Fibroblast of lung (primary cell): ENCODE data around the gene TUBGCP5. TPM values are rescaled to one million over a fixed set of nuclear protein-coding genes. Genes with fewer than 3 reads are reported as not detected.

Experiments used
- DNase-seq, 2 donors: peaks; one replicate each; pipeline versions ENCODE4 v3.0.0 to v3.0.0-alpha.2; 2010; ENCODE audit warnings: low read depth in 2 of 2
- H2AFZ ChIP-seq: 2 replicates; pipeline ENCODE4 v1.5.1; 2012; ENCODE audit warnings: low read length, control low read depth, inconsistent platforms
- H3K27ac ChIP-seq: 2 replicates; pipeline ENCODE4 v1.5.1; 2011; ENCODE audit warnings: low read length, control low read depth; ENCODE audit not compliant: insufficient read depth
- H3K27me3 ChIP-seq: 2 replicates; pipeline ENCODE4 v1.5.1; 2011; ENCODE audit warnings: mild to moderate bottlenecking, low read length; ENCODE audit not compliant: control insufficient read depth, insufficient read depth
- H3K36me3 ChIP-seq: 2 replicates; pipeline ENCODE4 v1.5.1; 2011; ENCODE audit warnings: low read length; ENCODE audit not compliant: control insufficient read depth, insufficient read depth
- H3K4me1 ChIP-seq: 2 replicates; pipeline ENCODE4 v1.5.1; 2011; ENCODE audit warnings: low read length; ENCODE audit not compliant: control insufficient read depth, insufficient read depth; ENCODE audit errors: extremely low read depth
- H3K4me2 ChIP-seq: 2 replicates; pipeline ENCODE4 v1.5.1; 2011; ENCODE audit warnings: low read length, control low read depth; ENCODE audit not compliant: insufficient read depth; ENCODE audit errors: extremely low read depth
- H3K4me3 ChIP-seq, 4 experiments: fragments of 200-600 bp in 1 of 4; sonication (generic) in 1 of 4; replicated peaks in 1 of 4; 2 replicates each; pipeline ENCODE4 v1.5.1; 2011 to 2016; ENCODE audit warnings: low read length in 4 of 4, low read depth in 3 of 4, mild to moderate bottlenecking in 3 of 4, control low read depth in 2 of 4, inconsistent platforms in 1 of 4, mixed read lengths in 1 of 4; ENCODE audit not compliant: insufficient read depth in 1 of 4; ENCODE audit errors: control extremely low read depth in 1 of 4
- H3K79me2 ChIP-seq: 2 replicates; pipeline ENCODE4 v1.5.1; 2012; ENCODE audit warnings: mild to moderate bottlenecking, low read length, inconsistent platforms; ENCODE audit not compliant: control insufficient read depth, insufficient read depth
- H3K9ac ChIP-seq: 2 replicates; pipeline ENCODE4 v1.5.1; 2011; ENCODE audit warnings: mild to moderate bottlenecking, low read length, control low read depth; ENCODE audit not compliant: insufficient read depth
- H3K9me3 ChIP-seq: 2 replicates; pipeline ENCODE4 v1.5.1; 2012; ENCODE audit warnings: low read depth, low read length; ENCODE audit not compliant: control insufficient read depth, insufficient read depth
- H4K20me1 ChIP-seq: 2 replicates; pipeline ENCODE4 v1.5.1; 2011; ENCODE audit warnings: low read length; ENCODE audit not compliant: control insufficient read depth, insufficient read depth; ENCODE audit errors: extremely low read depth
- CTCF ChIP-seq, 2 donors: IDR thresholded peaks in 1 of 2; conservative IDR thresholded peaks in 1 of 2; 1 replicate in 1 of 2; 2 replicates in 1 of 2; pipeline ENCODE4 v1.5.1; 2011 to 2012; ENCODE audit warnings: low read length in 2 of 2, control low read depth in 1 of 2, inconsistent platforms in 1 of 2, low read depth in 1 of 2, mild to moderate bottlenecking in 1 of 2
- EZH2 ChIP-seq: IDR thresholded peaks from 2 replicates; pipeline ENCODE4 v1.5.1; 2012; ENCODE audit warnings: low read length, control low read depth, mild to moderate bottlenecking; ENCODE audit errors: missing control alignments
- polyA plus RNA-seq, 2 donors: library from polyadenylated mRNA; depleted of rRNA in 1 of 2; stranded (reverse) in 1 of 2; unstranded in 1 of 2; fragments of >200 nt; gene quantifications; 2 replicates each; pipeline ENCODE4 v1.2.1, GENCODE V29; 2011 to 2012; ENCODE audit warnings: missing spikeins in 1 of 2
- total RNA-seq: library from RNA; depleted of rRNA; stranded (reverse); fragments of >200 nt; gene quantifications from 2 replicates; pipeline ENCODE4 v1.2.1, GENCODE V29; 2014

TUBGCP5 gene
- total and polyA plus RNA-seq, 2 donors (not counting 1 experiment from before 2014, with no cell fraction given): 17.0 to 22.0 TPM

- no peak for DNase-seq
- TF ChIP-seq CTCF (conservative IDR thresholded peaks at IDR 0.05 in 1 of 2, IDR thresholded peaks at IDR 0.05 in 1 of 2; ENCODE audit: low read depth in 1 of 2, low read length in 2 of 2) (no peak), EZH2 (no peak)
- H3K27ac ChIP-seq: peak overlapping the region; percentile 59
- no peaks in the 10 kb centered on the region for H3K27me3 ChIP-seq
- H3K9me3 ChIP-seq: no peaks in the 10 kb centered on the region
- no peak overlapping the region for H3K4me3 ChIP-seq
- H4K20me1 ChIP-seq: no peaks in the 10 kb centered on the region
- peaks cover 22% of the 10 kb centered on the region for H3K4me1 ChIP-seq
- H3K9ac ChIP-seq: no peak overlapping the region
- no peaks in the 10 kb centered on the region for H3K36me3 ChIP-seq
- H3K4me2 ChIP-seq: no peak overlapping the region
- H2AFZ ChIP-seq: no peak overlapping the region
- H3K79me2 ChIP-seq: peaks cover 81% of the 10 kb centered on the region
Observed at GRCh38 chr15:22963641-22964040, 75.7 kb downstream of the TUBGCP5 start.

GRCh38 chr15:22962611-22963010 lies 76.8 kb downstream of the TUBGCP5 start:
- Histone ChIP-seq H3K27me3 (no peaks in the 10 kb centered on the region), H3K79me2 (peaks cover 86% of the 10 kb centered on the region), H3K27ac (no peak overlapping the region), H2AFZ (no peak overlapping the region), H4K20me1 (no peaks in the 10 kb centered on the region), H3K9ac (no peak overlapping the region), H3K4me2 (no peak overlapping the region), H3K36me3 (no peaks in the 10 kb centered on the region), H3K9me3 (no peaks in the 10 kb centered on the region), H3K4me1 (peaks cover 17% of the 10 kb centered on the region), H3K4me3 (no peak overlapping the region)
- no peak for DNase-seq
- TF ChIP-seq CTCF (conservative IDR thresholded peaks at IDR 0.05 in 1 of 2, IDR thresholded peaks at IDR 0.05 in 1 of 2; ENCODE audit: low read depth in 1 of 2, low read length in 2 of 2): no peak
- no peak for TF ChIP-seq EZH2

- Histone ChIP-seq H4K20me1 (no peaks in the 10 kb centered on the region), H3K79me2 (peaks cover 82% of the 10 kb centered on the region), H3K36me3 (no peaks in the 10 kb centered on the region), H3K4me1 (peaks cover 17% of the 10 kb centered on the region), H3K9ac (no peak overlapping the region), H3K9me3 (no peaks in the 10 kb centered on the region), H3K4me3 (peak overlapping the region in 1 of 4 experiments; percentile 30), H2AFZ (no peak overlapping the region), H3K4me2 (peak overlapping the region; percentile 20), H3K27ac (peak overlapping the region; percentile 23), H3K27me3 (no peaks in the 10 kb centered on the region)
- TF ChIP-seq CTCF (conservative IDR thresholded peaks at IDR 0.05 in 1 of 2, IDR thresholded peaks at IDR 0.05 in 1 of 2; ENCODE audit: low read depth in 1 of 2, low read length in 2 of 2) (no peak), EZH2 (no peak)
- DNase-seq: peak; percentile 22 to 42
Observed at GRCh38 chr15:22961762-22962161, 77.6 kb downstream of the TUBGCP5 start.
